Uterus (tissue), 2 donors: ENCODE data around the gene VAC14.

Experiments used
- POLR2A ChIP-seq, 2 donors: fragments of 450-650 bp; IDR thresholded peaks; one replicate each; pipeline ENCODE4 v1.6.1; 2016; ENCODE audit warnings: antibody characterized with exemption in 2 of 2, mild to moderate bottlenecking in 1 of 2, moderate library complexity in 1 of 2
- TF ChIP-seq, protein P1 (sequence below), 4 experiments: fragments of 200-600 bp in 2 of 4; fragments of 450-650 bp in 2 of 4; sonication (generic) in 2 of 4; IDR thresholded peaks; one replicate each; pipeline ENCODE4 v1.5.1; 2016 to 2019; ENCODE audit warnings: antibody characterized with exemption in 4 of 4, mild to moderate bottlenecking in 2 of 4, moderate library complexity in 1 of 4

DNA sequence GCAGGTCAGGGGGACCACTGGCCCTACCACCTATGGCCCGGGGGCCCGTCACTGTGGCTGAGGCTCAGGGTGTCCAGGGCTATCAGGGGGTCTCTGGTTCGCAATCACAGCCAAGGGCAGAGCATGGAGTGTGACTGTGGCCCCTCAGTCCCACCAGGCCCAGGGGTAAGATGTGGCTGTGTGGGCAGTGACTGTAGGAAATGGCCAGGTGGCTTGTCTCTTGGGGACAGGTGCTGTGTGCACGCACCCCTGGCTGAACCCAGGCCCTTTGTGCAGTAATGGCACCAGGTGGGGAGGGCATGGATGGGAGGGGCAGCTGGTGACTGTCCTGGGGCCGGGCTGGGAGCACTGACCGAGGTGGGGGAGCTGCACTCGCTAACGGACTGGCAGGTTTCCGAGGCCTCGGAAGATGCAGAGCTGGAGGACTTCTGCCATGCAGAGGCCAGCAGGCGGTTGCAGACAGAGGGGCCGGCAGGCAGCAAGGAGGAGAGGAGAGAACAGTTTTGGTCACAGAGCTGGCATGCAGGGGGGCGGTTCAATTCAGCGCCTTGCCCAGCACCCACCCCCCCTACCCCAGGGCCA is 135.8 kb downstream of the VAC14 start:
- TF ChIP-seq, protein P1, sequence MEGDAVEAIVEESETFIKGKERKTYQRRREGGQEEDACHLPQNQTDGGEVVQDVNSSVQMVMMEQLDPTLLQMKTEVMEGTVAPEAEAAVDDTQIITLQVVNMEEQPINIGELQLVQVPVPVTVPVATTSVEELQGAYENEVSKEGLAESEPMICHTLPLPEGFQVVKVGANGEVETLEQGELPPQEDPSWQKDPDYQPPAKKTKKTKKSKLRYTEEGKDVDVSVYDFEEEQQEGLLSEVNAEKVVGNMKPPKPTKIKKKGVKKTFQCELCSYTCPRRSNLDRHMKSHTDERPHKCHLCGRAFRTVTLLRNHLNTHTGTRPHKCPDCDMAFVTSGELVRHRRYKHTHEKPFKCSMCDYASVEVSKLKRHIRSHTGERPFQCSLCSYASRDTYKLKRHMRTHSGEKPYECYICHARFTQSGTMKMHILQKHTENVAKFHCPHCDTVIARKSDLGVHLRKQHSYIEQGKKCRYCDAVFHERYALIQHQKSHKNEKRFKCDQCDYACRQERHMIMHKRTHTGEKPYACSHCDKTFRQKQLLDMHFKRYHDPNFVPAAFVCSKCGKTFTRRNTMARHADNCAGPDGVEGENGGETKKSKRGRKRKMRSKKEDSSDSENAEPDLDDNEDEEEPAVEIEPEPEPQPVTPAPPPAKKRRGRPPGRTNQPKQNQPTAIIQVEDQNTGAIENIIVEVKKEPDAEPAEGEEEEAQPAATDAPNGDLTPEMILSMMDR (IDR thresholded peaks at IDR 0.05) = no peak
- no peak for TF ChIP-seq POLR2A (IDR thresholded peaks at IDR 0.05)
